SK-N-SH treated with all-trans-retinoic acid at 6 μM for 48 hours (cell line): ENCODE data around the gene FBXL22.

ENCODE experiments used
- ATAC-seq: fragments of 200-7000 bp; cut with Tn5 transposase; 3 replicates; pipeline ENCODE4 v1.9.1; 2020; ENCODE audit warnings: mild to moderate bottlenecking, moderate library complexity
- ARNTL ChIP-seq: fragments of 450-650 bp; formaldehyde crosslinking; IDR thresholded peaks from 2 replicates; pipeline ENCODE4 v1.5.0; 2020; ENCODE audit warnings: low read depth, mild to moderate bottlenecking, moderate library complexity, borderline replicate concordance
- BACH2 ChIP-seq: fragments of 250-450 bp; sonication (Bioruptor Pico); IDR thresholded peaks from 2 replicates; pipeline ENCODE4 v1.9.0; 2021; ENCODE audit warnings: mild to moderate bottlenecking, borderline replicate concordance
- CSDC2 ChIP-seq: fragments of 250-450 bp; sonication (Bioruptor Pico); IDR thresholded peaks from 2 replicates; pipeline ENCODE4 v1.5.0; 2020; ENCODE audit warnings: mild to moderate bottlenecking, moderate library complexity
- ESRRG ChIP-seq: fragments of 250-450 bp; sonication (Bioruptor Pico); IDR thresholded peaks from 2 replicates; pipeline ENCODE4 v1.6.1; 2021; ENCODE audit warnings: mild to moderate bottlenecking
- GLIS3 ChIP-seq: fragments of 250-450 bp; sonication (Bioruptor Pico); IDR thresholded peaks from 2 replicates; pipeline ENCODE4 v1.5.0; 2020; ENCODE audit warnings: mild to moderate bottlenecking, moderate library complexity
- ISL1 ChIP-seq: fragments of 250-450 bp; sonication (Bioruptor Pico); IDR thresholded peaks from 2 replicates; pipeline ENCODE4 v2.1.2; 2022; ENCODE audit warnings: mild to moderate bottlenecking, moderate library complexity
- OSR1 ChIP-seq: fragments of 250-450 bp; sonication (Bioruptor Pico); IDR thresholded peaks from 2 replicates; pipeline ENCODE4 v1.8.0; 2022; ENCODE audit warnings: moderate library complexity, mild to moderate bottlenecking, inconsistent platforms
- PPARA ChIP-seq: fragments of 250-450 bp; sonication (Bioruptor Pico); IDR thresholded peaks from 2 replicates; pipeline ENCODE4 v1.5.0; 2020; ENCODE audit warnings: mild to moderate bottlenecking, borderline replicate concordance
- RARB ChIP-seq: fragments of 250-450 bp; sonication (Bioruptor Pico); IDR thresholded peaks from 2 replicates; pipeline ENCODE4 v1.8.0; 2021; ENCODE audit warnings: mild to moderate bottlenecking, moderate library complexity
- SNAI2 ChIP-seq: fragments of 250-450 bp; sonication (Bioruptor Pico); IDR thresholded peaks from 2 replicates; pipeline ENCODE4 v1.5.0; 2020; ENCODE audit warnings: mild to moderate bottlenecking, moderate library complexity
- TCF4 ChIP-seq: fragments of 250-450 bp; sonication (Bioruptor Pico); IDR thresholded peaks from 2 replicates; pipeline ENCODE4 v1.8.0; 2021; ENCODE audit warnings: mild to moderate bottlenecking, moderate library complexity, borderline replicate concordance
- TOX ChIP-seq: fragments of 250-450 bp; sonication (Bioruptor Pico); IDR thresholded peaks from 2 replicates; pipeline ENCODE4 v1.8.0; 2021; ENCODE audit warnings: mild to moderate bottlenecking, moderate library complexity, borderline replicate concordance
- ZC3H10 ChIP-seq: fragments of 250-450 bp; sonication (Bioruptor Pico); IDR thresholded peaks from 2 replicates; pipeline ENCODE4 v1.5.1; 2021; ENCODE audit warnings: mild to moderate bottlenecking, moderate library complexity
- ZFP3 ChIP-seq: fragments of 250-450 bp; sonication (Bioruptor Pico); IDR thresholded peaks from 2 replicates; pipeline ENCODE4 v1.5.0; 2020; ENCODE audit warnings: mild to moderate bottlenecking, moderate library complexity
- ZFP30 ChIP-seq: fragments of 450-650 bp; formaldehyde crosslinking; IDR thresholded peaks from 2 replicates; pipeline ENCODE4 v1.5.0; 2022; ENCODE audit warnings: mild to moderate bottlenecking, moderate library complexity
- ZNF565 ChIP-seq: fragments of 450-650 bp; formaldehyde crosslinking; conservative IDR thresholded peaks from 2 replicates; pipeline ENCODE4 v1.5.0; 2020; ENCODE audit warnings: low read depth, mild to moderate bottlenecking, moderate library complexity
- ZNF70 ChIP-seq: fragments of 450-650 bp; formaldehyde crosslinking; IDR thresholded peaks from 2 replicates; pipeline ENCODE4 v1.5.0; 2020; ENCODE audit warnings: mild to moderate bottlenecking, moderate library complexity
- ZNF8 ChIP-seq: fragments of 450-650 bp; formaldehyde crosslinking; IDR thresholded peaks from 2 replicates; pipeline ENCODE4 v1.5.0; 2020; ENCODE audit warnings: mild to moderate bottlenecking, moderate library complexity
- TF ChIP-seq, protein P1 (sequence below): fragments of 250-450 bp; sonication (Bioruptor Pico); IDR thresholded peaks from 2 replicates; pipeline ENCODE4 v1.5.1; 2021; ENCODE audit warnings: mild to moderate bottlenecking, moderate library complexity
- TF ChIP-seq, protein P2 (sequence below): fragments of 250-450 bp; sonication (Bioruptor Pico); IDR thresholded peaks from 2 replicates; pipeline ENCODE4 v1.8.0; 2021; ENCODE audit warnings: low read depth, mild to moderate bottlenecking, moderate library complexity, borderline replicate concordance
- TF ChIP-seq, protein P3 (sequence below): fragments of 250-450 bp; sonication (Bioruptor Pico); IDR thresholded peaks from 2 replicates; pipeline ENCODE4 v1.5.0; 2020; ENCODE audit warnings: mild to moderate bottlenecking, moderate library complexity
- TF ChIP-seq, protein P4 (sequence below): fragments of 250-450 bp; sonication (Bioruptor Pico); IDR thresholded peaks from 2 replicates; pipeline ENCODE4 v1.5.1; 2020; ENCODE audit warnings: low read depth, mild to moderate bottlenecking, moderate library complexity
- TF ChIP-seq, protein P5 (sequence below): fragments of 250-450 bp; sonication (Bioruptor Pico); IDR thresholded peaks from 2 replicates; pipeline ENCODE4 v1.8.0; 2020; ENCODE audit warnings: mild to moderate bottlenecking, moderate library complexity, borderline replicate concordance

Gene FBXL22

DNA sequence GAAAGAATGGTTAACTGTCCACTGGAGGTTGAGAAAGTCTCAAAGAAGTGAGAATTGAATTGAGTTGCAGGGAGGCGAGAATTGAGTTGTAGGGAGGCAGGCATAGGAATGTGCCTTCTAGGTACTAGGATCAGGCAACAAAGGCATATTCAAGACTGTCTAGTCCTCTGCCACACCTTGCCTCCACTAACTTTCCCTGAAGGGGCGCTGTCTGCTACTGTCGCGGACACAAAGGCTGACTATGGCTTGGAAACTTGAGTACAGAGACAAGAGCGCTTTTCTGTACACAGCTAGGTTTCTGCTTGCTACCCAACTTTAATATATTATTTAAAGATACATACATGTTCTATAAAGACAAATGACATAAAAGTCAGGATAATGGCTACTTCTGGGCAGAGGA lies 10.4 kb upstream of the FBXL22 start:
- TF ChIP-seq ZNF565 (no peak), ZFP3 (no peak), TCF4 (CRISPR knock-in tag) (no peak), PPARA (CRISPR knock-in tag) (no peak), SNAI2 (CRISPR knock-in tag) (no peak), GLIS3 (CRISPR knock-in tag) (no peak), ZFP30 (no peak), ARNTL (CRISPR knock-in tag) (no peak), ZC3H10 (CRISPR knock-in tag) (no peak), RARB (CRISPR knock-in tag) (no peak), TOX (CRISPR knock-in tag) (no peak), CSDC2 (CRISPR knock-in tag) (no peak), OSR1 (CRISPR knock-in tag) (no peak), BACH2 (CRISPR knock-in tag) (no peak), ESRRG (no peak)
- TF ChIP-seq, protein P1, sequence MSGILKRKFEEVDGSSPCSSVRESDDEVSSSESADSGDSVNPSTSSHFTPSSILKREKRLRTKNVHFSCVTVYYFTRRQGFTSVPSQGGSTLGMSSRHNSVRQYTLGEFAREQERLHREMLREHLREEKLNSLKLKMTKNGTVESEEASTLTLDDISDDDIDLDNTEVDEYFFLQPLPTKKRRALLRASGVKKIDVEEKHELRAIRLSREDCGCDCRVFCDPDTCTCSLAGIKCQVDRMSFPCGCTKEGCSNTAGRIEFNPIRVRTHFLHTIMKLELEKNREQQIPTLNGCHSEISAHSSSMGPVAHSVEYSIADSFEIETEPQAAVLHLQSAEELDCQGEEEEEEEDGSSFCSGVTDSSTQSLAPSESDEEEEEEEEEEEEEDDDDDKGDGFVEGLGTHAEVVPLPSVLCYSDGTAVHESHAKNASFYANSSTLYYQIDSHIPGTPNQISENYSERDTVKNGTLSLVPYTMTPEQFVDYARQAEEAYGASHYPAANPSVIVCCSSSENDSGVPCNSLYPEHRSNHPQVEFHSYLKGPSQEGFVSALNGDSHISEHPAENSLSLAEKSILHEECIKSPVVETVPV (CRISPR knock-in tag) = no peak
- TF ChIP-seq, protein P2, sequence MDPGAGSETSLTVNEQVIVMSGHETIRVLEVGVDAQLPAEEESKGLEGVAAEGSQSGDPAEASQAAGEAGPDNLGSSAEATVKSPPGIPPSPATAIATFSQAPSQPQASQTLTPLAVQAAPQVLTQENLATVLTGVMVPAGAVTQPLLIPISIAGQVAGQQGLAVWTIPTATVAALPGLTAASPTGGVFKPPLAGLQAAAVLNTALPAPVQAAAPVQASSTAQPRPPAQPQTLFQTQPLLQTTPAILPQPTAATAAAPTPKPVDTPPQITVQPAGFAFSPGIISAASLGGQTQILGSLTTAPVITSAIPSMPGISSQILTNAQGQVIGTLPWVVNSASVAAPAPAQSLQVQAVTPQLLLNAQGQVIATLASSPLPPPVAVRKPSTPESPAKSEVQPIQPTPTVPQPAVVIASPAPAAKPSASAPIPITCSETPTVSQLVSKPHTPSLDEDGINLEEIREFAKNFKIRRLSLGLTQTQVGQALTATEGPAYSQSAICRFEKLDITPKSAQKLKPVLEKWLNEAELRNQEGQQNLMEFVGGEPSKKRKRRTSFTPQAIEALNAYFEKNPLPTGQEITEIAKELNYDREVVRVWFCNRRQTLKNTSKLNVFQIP (CRISPR knock-in tag) = no peak
- TF ChIP-seq, protein P3, sequence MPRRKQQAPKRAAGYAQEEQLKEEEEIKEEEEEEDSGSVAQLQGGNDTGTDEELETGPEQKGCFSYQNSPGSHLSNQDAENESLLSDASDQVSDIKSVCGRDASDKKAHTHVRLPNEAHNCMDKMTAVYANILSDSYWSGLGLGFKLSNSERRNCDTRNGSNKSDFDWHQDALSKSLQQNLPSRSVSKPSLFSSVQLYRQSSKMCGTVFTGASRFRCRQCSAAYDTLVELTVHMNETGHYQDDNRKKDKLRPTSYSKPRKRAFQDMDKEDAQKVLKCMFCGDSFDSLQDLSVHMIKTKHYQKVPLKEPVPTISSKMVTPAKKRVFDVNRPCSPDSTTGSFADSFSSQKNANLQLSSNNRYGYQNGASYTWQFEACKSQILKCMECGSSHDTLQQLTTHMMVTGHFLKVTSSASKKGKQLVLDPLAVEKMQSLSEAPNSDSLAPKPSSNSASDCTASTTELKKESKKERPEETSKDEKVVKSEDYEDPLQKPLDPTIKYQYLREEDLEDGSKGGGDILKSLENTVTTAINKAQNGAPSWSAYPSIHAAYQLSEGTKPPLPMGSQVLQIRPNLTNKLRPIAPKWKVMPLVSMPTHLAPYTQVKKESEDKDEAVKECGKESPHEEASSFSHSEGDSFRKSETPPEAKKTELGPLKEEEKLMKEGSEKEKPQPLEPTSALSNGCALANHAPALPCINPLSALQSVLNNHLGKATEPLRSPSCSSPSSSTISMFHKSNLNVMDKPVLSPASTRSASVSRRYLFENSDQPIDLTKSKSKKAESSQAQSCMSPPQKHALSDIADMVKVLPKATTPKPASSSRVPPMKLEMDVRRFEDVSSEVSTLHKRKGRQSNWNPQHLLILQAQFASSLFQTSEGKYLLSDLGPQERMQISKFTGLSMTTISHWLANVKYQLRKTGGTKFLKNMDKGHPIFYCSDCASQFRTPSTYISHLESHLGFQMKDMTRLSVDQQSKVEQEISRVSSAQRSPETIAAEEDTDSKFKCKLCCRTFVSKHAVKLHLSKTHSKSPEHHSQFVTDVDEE = no peak
- TF ChIP-seq, protein P4, sequence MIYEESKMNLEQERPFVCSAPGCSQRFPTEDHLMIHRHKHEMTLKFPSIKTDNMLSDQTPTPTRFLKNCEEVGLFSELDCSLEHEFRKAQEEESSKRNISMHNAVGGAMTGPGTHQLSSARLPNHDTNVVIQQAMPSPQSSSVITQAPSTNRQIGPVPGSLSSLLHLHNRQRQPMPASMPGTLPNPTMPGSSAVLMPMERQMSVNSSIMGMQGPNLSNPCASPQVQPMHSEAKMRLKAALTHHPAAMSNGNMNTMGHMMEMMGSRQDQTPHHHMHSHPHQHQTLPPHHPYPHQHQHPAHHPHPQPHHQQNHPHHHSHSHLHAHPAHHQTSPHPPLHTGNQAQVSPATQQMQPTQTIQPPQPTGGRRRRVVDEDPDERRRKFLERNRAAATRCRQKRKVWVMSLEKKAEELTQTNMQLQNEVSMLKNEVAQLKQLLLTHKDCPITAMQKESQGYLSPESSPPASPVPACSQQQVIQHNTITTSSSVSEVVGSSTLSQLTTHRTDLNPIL (CRISPR knock-in tag) = no peak
- ATAC-seq = no peak

DNA sequence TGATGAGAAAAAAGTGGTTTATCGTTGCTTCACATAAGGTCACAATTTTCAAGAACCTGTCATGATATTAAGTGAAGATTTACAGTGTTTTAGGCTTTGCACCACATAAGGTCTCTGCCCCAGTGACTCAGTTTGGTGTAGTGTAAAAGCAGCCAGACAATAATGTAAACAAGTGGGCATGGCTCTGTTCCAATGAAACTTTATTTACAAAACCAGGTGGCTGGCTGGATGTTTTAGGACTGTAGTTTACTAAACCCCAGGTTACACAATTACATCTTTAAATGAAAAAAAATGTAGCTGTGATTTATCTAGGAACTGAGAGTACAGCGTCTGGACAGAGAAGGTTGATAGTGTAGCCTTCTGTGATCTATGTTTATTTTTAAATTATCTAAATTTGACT lies 9.7 kb upstream of the FBXL22 start:
- ATAC-seq = no peak
- TF ChIP-seq, protein P4 (CRISPR knock-in tag) = no peak
- TF ChIP-seq, protein P2 (CRISPR knock-in tag) = no peak
- TF ChIP-seq ZFP3 = no peak
- no peak for TF ChIP-seq ZNF8 (CRISPR knock-in tag)
- no peak for TF ChIP-seq TCF4 (CRISPR knock-in tag)
- TF ChIP-seq ZNF70 (CRISPR knock-in tag) = no peak
- TF ChIP-seq GLIS3 (CRISPR knock-in tag) = no peak
- TF ChIP-seq BACH2 (CRISPR knock-in tag) = no peak
- TF ChIP-seq ISL1 (CRISPR knock-in tag) = no peak
- TF ChIP-seq PPARA (CRISPR knock-in tag) = no peak
- TF ChIP-seq, protein P5, sequence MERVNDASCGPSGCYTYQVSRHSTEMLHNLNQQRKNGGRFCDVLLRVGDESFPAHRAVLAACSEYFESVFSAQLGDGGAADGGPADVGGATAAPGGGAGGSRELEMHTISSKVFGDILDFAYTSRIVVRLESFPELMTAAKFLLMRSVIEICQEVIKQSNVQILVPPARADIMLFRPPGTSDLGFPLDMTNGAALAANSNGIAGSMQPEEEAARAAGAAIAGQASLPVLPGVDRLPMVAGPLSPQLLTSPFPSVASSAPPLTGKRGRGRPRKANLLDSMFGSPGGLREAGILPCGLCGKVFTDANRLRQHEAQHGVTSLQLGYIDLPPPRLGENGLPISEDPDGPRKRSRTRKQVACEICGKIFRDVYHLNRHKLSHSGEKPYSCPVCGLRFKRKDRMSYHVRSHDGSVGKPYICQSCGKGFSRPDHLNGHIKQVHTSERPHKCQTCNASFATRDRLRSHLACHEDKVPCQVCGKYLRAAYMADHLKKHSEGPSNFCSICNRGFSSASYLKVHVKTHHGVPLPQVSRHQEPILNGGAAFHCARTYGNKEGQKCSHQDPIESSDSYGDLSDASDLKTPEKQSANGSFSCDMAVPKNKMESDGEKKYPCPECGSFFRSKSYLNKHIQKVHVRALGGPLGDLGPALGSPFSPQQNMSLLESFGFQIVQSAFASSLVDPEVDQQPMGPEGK (CRISPR knock-in tag) = no peak
- TF ChIP-seq OSR1 (CRISPR knock-in tag) = no peak
- no peak for TF ChIP-seq ZNF565
- no peak for TF ChIP-seq TOX (CRISPR knock-in tag)
- TF ChIP-seq ARNTL (CRISPR knock-in tag) = no peak
- TF ChIP-seq CSDC2 (CRISPR knock-in tag) = no peak
- TF ChIP-seq, all 23 proteins: peak for 0
